Fibroblast of skin of back (primary cell): ENCODE measurements around the gene TWNK.

Source experiments
- DNase-seq: peaks from one replicate; pipeline ENCODE4 v3.0.0-alpha.2; 2013

TWNK gene

DNA sequence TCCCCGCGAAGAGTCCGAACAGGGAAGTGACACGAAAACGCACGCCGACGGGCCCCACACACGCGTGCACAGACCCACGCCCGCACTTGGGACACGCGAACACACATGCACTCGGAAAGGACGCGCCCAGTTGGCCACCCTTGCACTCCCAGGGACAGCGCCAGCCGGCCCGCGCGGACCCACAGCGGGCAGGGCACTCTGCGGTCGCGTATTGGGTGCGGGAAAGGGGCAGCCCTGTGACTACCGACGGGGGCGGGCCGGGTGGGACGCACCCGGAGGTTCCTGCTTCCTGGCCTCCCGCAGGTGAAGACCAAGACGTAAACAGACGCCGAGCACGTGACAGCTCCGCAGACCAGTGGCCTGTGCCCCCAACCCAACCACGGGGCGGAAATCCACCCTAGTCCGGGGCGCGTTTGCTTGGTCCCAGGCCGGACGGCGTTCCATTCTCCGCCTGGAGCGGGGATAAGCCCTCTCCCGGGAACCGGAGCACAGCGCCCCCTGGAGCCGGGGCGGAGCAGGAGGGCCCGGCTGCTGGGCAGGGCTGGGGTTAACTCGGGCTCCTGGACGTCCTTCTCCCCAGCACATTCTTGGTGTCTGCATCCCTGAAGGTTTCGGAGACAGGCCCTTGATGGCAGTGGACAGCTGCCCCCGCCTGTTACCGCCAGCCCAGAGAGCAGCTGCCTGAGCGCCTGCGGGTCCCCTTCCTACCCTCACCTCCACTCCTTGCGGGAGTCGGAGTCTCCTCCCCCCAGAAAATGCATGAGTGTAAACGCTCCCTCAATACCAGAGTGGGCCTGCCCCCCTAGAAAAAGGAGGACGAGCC lies 10.2 kb downstream of the TWNK start:
- DNase-seq, result peak; percentile 80

DNA sequence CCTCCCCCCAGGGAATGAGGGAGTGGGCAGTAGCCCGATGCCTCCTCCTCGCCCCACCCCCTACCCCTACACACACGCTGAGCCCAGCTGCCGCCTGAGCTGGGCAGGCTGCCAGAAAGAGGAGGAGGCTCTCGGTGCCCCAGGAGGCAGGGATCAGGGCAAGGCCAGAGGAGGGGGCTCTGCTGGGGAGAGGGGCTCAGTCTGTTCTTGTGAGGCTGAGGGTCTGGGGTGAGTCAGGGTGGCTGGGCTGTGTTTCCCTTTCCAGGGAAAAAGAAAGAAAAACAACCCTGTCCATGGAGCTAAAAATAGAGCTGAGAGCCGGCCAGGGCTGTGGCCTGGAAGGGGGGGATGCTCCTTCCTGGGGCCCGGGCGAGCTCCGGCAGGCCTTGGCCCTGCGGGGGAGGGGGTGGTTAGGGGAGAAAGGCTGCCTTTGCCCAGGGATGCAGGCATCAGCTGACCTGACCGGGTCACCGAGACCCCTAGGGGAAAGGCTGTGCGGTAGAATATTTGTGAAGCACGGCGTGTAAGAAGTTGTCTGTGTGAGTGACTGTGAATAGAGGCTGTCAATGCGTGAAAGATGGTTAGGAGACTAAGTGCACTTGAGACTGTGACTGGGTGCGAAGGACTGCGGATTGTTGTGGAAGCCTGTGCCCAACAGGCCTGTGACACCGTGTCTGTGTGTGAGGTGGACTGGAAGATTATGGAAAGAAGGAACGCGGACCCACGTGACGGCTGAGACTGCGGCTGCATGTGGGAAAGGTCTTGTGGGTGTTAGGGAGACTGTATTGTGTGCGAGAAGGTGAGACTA lies 11.0 kb downstream of the TWNK start:
- DNase-seq, result peak; percentile 93

DNA sequence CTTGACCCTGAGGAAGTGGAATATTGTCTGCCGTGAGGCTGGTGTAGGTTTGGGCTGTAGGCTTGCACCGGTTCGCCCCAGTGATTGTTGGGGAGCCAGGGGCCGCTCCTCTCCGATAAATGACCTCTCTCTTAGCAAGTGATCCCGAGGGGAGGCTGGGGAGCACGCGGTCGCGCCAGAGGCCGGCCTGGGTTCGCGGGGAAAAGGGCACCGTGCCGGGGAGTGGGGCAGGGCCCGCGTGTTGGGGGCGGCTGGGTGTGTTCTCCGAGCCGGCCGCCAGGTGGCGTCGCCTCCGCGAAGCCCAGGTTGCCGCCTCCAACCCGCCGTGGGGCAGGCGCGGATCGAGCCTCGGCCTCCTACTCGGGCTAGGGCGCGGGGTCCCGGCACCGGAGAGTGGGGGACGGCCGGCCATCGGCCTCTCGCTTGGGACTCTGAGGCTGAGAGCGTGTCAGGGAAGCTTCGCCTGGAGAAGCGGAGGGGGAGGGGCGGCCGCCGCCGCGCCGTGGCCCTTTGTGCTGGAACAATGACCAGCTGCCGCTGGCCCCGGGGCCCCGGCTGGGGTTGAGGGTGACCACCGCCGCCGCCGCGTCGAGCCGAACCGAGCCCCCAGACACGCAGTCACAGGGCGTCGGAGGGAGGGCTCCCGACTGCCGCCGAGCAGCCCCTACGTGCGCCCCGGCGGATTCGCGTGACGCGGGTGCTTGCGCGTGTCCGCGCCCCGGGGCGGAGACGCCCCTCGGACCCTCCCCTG lies 11.8 kb downstream of the TWNK start:
- peak; percentile 76 for DNase-seq

DNA sequence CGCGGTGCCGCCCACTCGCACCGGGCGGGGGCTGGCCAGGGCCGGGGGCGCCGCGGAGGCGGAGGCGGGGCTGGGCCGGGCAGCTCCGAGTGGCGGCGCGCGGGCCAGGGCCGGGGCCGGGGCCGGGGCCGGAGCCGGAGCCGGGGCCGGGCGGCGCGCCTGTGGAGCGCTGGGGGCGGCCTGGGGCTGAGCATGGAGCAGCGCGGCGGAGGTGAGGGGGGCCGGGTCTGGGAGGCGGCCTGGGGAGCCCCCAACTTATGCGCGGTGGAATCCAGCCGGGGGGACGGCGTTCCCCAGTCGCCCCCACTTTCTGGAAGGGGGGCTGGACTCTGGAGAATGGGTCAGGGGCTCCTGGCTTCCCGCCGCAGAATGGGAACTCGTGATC lies 12.4 kb downstream of the TWNK start, which contains the start of gene LZTS2:
LZTS2 (plus strand) TSS at position 67 of the 385 bp plus-strand sequence. CDS start 2,731 bp downstream, outside the sequence.
- no peak for DNase-seq

DNA sequence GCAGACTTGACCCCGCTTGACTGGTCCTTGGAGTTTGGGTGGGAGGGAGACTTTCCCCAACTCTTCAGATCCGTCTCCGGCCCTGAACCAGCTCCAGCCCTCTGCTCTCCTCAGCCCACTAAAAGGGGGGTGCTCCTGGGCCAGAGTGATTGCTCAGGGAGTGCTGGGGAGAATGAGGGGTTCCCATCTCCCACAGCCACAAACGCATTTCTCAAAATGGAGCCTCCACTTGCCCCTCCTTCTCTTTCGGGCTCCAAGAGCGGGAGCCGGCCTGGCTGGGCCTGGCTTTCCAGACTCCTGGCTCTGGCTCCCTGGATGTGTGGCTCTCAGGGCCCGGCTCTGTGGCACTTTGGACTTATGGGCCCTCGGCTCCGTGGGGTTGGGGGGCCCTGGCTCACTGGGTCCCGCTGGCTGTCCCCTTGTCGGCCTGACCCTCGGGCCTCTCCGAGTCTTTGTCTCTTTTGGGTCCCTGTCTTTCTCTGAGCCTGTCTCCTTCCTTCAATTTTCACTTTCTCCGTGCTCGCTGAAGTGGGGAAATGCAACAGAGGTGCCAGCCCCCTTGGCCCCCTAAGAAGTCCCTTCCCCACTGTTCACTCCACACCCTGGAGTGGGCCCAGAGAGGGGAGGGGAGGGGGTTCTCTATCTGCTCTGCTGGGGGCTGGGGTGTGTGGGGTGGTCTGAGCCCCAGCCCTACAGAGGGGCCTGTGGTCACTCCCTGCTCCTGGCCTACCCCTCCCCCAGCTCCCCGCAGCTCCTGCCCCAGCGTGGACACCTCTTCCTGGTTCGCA lies 13.0 kb downstream of the TWNK start:
- peak; percentile 29 for DNase-seq

DNA sequence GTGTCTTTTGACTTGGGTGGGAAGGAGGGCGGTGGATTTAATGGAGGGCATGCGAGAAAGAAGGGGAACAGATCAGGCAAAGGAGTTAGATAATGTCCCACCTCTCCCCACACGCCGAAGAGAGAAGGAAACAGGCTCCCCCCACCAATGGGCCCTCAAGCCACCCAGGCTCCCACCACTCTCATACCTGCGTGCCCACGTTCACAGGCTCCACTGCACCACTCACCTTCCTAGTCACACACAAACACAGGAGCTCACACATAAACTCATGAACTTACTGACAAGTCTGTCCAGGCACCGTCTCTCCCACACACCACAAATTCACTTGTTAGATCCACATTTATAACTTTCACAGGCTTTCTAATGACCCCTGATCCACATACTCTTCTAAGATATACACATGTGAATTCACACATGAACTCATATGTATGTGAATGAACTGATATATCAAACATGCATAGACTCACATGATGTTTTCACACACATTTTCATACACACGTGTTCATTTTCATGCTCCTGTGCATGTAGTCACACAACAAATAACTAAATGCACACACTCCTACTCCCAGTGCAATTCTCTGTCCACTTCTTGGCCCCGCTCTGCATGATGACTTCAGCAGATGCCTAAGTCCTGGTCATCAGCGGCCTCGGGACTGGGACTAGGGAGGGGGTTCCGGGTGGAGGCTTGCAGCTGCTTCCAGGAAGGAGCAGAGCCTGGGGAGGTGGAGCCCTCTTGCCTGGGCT lies 13.7 kb downstream of the TWNK start:
- DNase-seq, result peak; percentile 88

DNA sequence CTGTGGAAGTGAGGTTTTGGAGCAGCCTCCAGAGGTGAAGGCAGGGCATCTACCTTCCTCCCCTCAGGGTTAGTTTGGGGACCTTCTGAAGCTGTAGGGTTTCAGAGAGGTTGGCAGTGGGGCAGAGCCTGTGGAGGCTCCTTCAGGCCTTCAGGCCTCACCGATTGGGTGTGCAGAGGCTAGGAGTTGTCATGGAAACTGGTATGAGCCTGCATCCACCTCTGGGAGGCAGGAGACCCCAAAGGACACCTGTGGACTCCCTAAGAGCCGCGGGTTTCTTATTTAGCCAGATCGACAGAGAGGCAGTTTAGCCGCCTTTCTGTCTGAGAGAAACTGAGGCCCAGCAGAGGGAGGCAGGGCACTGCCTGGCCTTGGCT lies 14.3 kb downstream of the TWNK start:
- DNase-seq, result no peak

DNA sequence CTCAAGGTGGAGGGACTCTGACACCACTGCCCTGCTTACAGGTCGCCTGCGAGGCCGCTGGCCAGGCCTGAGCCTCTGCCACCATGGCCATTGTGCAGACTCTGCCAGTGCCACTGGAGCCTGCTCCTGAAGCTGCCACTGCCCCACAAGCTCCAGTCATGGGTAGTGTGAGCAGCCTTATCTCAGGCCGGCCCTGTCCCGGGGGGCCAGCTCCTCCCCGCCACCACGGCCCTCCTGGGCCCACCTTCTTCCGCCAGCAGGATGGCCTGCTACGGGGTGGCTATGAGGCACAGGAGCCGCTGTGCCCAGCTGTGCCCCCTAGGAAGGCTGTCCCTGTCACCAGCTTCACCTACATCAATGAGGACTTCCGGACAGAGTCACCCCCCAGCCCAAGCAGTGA lies 15.1 kb downstream of the TWNK start:
- DNase-seq, result no peak

DNA sequence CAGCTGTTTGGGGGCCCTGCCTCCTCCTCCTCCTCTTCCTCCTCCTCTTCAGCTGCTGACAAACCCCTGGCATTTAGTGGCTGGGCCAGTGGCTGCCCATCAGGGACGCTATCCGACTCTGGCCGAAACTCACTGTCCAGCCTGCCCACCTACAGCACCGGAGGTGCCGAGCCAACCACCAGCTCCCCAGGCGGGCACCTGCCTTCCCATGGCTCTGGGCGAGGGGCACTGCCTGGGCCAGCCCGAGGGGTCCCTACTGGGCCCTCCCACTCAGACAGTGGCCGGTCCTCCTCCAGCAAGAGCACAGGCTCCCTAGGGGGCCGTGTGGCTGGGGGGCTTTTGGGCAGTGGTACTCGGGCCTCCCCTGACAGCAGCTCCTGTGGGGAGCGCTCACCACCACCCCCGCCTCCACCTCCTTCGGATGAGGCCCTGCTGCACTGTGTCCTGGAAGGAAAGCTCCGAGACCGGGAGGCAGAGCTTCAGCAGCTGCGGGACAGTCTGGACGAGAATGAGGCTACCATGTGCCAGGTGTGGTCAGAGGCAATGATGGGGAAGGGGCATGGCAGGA lies 16.4 kb downstream of the TWNK start:
- DNase-seq, result no peak

DNA sequence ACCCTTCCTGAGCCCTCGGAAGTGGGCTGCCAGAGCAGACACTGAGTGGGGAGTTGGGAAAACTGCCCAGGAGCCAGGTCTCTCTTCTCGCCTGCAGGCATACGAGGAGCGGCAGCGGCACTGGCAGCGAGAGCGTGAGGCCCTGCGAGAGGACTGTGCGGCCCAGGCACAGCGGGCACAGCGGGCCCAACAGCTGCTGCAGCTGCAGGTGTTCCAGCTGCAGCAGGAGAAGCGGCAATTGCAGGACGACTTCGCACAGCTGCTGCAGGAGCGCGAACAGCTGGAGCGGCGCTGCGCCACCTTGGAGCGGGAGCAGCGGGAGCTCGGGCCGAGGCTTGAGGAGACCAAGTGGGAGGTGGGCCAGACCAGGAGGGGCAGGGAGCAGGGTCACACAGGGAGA lies 18.0 kb downstream of the TWNK start:
- DNase-seq, result no peak

DNA sequence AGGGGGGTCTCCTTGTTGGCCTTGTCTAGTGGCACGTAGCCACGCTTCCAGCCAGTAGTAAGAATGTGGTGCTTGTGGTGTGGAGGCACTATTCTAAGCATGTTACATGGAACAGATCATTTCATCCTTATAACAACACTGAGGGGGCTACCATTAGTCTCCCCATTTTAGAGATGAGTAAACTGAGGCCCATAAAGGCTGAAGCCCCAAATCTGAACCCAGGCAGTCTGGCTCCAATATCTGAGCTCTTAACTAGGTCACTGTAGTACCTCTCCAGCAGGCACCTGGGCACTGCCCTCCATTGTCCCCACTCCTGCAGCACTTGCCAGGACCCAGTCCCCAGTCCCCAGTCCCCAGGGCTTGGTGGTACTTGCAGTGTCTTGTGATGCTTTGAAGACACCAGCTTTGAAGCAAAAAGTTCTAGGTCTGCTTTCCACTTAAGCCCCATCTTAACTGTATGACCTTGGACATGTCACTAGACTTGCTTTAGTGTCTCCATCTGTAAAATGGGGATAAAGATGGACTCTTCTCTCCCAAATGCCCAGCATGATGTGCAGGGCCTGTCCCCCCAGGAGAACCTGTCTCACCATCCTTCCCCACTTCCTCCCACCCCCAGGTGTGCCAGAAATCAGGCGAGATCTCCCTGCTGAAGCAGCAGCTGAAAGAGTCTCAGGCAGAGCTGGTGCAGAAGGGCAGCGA lies 18.7 kb downstream of the TWNK start:
- DNase-seq, result no peak

DNA sequence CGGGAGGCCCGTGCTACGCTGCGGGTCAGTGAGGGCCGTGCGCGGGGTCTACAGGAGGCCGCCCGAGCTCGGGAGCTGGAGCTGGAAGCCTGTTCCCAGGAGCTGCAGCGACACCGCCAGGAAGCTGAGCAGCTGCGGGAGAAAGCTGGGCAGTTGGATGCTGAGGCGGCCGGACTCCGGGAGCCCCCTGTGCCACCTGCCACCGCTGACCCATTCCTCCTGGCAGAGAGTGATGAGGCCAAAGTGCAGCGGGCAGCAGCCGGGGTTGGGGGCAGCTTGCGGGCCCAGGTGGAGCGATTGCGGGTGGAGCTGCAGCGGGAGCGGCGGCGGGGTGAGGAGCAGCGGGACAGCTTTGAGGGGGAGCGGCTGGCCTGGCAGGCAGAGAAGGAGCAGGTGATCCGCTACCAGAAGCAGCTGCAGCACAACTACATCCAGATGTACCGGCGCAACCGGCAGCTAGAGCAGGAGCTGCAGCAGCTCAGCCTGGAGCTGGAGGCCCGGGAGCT lies 19.3 kb downstream of the TWNK start:
- DNase-seq, result no peak

DNA sequence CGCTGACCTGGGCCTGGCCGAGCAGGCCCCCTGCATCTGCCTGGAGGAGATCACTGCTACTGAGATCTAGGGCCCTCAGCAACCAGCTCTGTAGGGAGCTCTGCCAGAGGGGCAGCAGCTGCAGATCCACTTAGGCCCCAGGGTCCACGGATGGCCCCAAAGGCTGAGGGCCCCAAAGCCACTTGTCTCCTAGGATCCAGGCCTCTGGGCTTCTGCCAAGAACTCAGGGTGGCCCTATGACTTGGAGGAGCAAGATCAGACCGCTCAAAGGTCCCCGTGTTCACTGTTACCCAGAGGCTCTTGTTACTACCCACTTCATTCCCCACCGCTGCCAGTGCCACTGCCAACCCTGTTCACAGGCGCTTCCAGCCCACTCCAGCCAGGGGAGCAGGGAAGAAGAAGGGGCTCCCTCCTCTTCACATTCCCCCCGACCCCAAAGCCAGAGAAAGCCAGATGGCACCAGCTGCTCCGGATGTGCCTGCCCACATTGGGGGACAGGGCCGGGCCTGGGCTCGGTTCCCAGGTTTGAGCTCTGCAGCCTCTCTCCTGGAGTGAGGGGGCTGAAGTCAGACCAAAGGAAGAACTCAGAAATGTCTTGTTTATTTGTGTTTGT lies 19.9 kb downstream of the TWNK start:
- no peak for DNase-seq

DNA sequence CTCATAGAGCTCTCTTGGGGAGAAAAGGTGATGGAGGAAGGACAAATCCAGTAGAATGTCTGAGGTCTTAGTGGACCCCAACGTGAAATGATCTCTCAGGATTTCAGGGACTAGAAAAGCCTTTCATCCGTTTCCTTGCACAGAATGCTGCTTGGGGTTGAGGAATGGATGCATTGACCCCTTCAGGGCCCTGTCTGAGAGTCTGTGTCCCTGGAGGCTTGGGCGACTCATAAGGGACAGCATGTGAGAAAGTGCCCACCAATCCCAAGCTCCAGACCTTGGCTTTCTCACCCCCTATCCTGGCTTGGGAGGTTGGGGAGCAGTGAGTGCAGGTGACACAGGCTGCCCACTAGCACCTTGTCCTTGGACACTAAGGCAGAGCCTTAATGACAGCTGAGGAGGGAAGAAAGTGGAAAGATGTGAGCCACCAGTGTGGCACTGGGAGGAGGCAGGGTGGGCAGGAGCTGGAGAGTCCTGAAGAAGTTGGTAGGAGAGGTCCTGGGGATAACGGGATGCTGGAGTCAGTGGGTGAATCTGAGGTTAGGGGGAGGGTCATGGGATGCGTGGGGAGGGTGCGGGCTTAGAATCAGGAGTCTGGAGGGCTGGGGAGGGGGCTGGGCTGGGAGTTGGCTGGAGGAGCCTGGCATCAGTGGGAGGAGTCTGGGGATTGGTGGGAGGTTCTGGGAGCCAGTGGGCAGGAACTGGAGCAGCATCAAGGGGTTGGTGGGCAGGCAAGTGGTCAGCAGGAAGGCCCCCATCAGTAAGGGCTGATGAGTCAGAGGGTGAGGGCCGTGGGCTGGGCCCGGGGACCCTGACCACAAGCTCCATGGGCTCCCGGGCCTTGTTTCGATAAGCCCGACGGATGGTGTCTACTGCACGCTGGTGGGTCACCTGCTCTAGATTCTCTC lies 20.8 kb downstream of the TWNK start:
- peak; percentile 60 for DNase-seq

DNA sequence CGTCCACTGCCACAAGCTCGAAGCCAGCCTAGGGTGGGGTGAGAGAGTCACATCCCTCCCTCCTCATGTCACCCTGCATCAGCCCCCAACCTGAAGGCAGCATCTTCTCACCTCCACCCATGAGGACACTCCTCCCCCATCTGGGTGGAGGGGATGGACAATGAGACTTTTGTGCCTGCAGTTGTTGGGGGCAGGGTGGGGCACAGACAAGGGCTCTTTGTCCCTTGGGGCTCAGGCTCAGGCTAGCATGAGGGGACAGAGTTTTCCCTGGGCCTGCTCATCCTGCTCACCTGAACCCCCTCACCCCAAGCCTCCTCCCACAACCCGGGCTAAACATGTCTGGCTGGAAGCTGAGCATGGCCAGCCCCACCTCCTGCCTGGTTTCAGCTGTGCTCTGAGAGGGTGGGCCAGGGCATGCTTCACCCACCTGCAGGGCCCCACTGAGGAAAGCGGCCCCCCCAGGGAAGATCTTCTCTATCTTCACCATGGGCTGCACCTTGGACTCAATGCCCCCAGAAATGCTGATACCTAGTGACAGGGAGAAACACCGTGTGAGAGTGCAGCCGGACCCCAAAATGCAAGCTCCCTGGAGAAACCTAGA lies 21.6 kb downstream of the TWNK start:
- no peak for DNase-seq

DNA sequence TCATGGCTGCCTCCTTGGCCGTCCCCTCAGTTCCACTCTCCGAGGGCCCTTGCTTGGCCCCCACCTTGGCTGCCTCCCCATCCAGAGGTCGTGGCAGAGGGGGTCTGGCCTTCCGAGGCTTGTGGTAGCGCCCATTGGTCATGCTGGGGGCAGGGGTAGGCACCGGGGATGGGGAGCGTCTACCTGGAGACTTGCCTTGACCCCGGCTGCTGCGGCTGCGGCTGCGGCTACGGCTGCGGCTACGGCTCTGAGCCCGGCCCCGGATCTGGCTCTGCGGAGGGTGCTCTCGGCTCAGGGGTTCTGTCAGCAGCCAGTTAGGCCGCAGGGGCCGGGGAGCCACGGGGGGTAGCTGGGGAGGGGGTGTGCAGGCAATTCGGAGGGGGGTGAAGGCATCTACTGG lies 23.0 kb downstream of the TWNK start:
- no peak for DNase-seq

DNA sequence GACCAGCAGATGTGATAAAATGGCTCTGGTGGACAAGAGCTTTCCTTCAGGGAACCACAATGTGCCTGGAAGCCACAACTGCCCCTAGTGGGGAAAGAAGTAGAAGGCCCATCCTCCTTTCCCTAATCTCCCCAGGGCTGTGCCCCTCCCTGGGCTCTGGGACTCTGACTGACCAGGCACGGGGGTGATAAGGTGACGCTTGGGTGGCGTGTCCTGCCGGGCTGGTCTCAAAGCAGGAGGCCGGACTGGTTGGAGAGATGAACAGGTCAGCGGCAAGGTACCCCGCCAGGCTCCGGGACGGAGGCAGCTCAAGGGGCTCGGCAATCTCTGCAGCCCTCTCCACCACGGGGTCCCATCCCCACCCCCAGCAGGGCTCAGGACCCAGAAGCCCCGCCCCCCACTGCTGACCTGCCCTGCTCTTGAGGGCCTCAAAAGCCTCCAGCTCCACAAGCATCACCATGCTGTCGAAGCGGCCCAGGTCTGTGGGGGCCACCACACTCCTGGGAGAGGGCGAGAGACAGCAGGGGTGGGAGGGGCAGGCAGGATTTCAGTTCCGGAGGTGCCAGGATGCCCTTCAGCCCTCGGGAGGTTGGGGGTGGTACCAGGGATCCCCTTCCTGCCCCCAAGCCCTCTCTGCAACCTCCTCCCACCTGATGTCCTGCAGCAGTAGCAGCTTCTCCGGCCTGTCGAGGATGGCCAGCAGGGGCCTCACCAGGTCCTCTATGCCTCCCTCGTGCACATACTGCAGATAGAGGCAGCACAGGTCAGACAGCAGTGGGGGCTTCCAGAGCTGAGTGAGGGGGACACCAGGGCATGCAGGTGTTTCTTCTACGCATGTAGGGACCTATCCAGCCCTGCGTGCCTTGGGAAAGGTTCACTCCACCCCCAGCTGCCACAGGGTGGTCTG lies 24.4 kb downstream of the TWNK start:
- DNase-seq, result peak; percentile 38
